ENCODE results near the gene VPS45.

DNA sequence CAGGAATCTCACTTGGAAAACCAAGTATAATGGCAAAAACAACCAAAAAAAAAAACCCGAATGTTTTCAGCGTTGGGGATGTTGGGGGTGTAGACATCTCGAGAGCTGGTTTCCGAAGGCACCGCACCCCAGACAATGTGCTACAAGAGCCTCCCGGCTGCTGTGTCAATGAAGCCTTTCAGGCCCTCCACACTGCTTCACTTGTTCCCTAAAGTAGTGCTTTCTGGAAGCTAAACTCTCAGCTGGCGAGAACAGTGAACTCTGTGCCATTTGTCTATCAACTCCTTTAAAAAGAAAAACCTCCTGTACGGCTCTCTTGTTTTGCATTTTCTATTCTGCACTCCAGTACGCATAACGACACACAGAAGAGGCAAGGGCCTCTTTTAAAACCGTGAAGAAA lies 114.7 kb downstream of the VPS45 start:
- TF ChIP-seq, protein P1, sequence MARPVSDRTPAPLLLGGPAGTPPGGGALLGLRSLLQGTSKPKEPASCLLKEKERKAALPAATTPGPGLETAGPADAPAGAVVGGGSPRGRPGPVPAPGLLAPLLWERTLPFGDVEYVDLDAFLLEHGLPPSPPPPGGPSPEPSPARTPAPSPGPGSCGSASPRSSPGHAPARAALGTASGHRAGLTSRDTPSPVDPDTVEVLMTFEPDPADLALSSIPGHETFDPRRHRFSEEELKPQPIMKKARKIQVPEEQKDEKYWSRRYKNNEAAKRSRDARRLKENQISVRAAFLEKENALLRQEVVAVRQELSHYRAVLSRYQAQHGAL (CRISPR knock-in tag; IDR thresholded peaks at IDR 0.05; ENCODE audit: not compliant biosample characterization): no peak
- TF ChIP-seq, protein P2, sequence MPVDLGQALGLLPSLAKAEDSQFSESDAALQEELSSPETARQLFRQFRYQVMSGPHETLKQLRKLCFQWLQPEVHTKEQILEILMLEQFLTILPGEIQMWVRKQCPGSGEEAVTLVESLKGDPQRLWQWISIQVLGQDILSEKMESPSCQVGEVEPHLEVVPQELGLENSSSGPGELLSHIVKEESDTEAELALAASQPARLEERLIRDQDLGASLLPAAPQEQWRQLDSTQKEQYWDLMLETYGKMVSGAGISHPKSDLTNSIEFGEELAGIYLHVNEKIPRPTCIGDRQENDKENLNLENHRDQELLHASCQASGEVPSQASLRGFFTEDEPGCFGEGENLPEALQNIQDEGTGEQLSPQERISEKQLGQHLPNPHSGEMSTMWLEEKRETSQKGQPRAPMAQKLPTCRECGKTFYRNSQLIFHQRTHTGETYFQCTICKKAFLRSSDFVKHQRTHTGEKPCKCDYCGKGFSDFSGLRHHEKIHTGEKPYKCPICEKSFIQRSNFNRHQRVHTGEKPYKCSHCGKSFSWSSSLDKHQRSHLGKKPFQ (CRISPR knock-in tag; IDR thresholded peaks at IDR 0.05; ENCODE audit: insufficient replicate concordance): no peak

All from HepG2 (cell line).